ENCODE measurements around the gene ZNF30.
"Not testable (repeated sequence)": the region's sequence is repeated elsewhere in the genome, so short reads cannot be mapped to it uniquely, and the experiment has no call there.

The ZNF30 gene

GRCh38 chr19:34969721-34970120 is 43.0 kb downstream of the ZNF30 start:
- no peak overlapping the region for H3K9ac ChIP-seq (ENCODE audit: low read length)
- no peak overlapping the region for H2AFZ ChIP-seq (ENCODE audit: low read depth, low read length)
- H3K4me3 ChIP-seq (ENCODE audit: low read length) = no peak overlapping the region
- no peak overlapping the region for H3K4me2 ChIP-seq (ENCODE audit: low read length)
- peaks cover 6% of the 10 kb centered on the region for H3K27me3 ChIP-seq (ENCODE audit: low read depth, low read length)
- no peaks in the 10 kb centered on the region for H3K36me3 ChIP-seq (replicated peaks; ENCODE audit: low read depth, low read length)
- H3K27ac ChIP-seq (ENCODE audit: low read length) = no peak overlapping the region
- H4K20me1 ChIP-seq (ENCODE audit: insufficient read depth, low read length) = no peaks in the 10 kb centered on the region
- TF ChIP-seq EZH2phosphoT487 (IDR thresholded peaks at IDR 0.05; ENCODE audit: low read depth) = no peak
- TF ChIP-seq, protein P1, sequence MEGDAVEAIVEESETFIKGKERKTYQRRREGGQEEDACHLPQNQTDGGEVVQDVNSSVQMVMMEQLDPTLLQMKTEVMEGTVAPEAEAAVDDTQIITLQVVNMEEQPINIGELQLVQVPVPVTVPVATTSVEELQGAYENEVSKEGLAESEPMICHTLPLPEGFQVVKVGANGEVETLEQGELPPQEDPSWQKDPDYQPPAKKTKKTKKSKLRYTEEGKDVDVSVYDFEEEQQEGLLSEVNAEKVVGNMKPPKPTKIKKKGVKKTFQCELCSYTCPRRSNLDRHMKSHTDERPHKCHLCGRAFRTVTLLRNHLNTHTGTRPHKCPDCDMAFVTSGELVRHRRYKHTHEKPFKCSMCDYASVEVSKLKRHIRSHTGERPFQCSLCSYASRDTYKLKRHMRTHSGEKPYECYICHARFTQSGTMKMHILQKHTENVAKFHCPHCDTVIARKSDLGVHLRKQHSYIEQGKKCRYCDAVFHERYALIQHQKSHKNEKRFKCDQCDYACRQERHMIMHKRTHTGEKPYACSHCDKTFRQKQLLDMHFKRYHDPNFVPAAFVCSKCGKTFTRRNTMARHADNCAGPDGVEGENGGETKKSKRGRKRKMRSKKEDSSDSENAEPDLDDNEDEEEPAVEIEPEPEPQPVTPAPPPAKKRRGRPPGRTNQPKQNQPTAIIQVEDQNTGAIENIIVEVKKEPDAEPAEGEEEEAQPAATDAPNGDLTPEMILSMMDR (IDR thresholded peaks at IDR 0.05; ENCODE audit: low read depth, low read length) = no peak
- H3K9me3 ChIP-seq (ENCODE audit: insufficient read depth, low read length) = peaks cover 15% of the 10 kb centered on the region; the same call in 1 of the 2 replicates
- H3K79me2 ChIP-seq (ENCODE audit: low read length) = no peaks in the 10 kb centered on the region
- H3K4me1 ChIP-seq (ENCODE audit: low read length) = no peaks in the 10 kb centered on the region

DNA sequence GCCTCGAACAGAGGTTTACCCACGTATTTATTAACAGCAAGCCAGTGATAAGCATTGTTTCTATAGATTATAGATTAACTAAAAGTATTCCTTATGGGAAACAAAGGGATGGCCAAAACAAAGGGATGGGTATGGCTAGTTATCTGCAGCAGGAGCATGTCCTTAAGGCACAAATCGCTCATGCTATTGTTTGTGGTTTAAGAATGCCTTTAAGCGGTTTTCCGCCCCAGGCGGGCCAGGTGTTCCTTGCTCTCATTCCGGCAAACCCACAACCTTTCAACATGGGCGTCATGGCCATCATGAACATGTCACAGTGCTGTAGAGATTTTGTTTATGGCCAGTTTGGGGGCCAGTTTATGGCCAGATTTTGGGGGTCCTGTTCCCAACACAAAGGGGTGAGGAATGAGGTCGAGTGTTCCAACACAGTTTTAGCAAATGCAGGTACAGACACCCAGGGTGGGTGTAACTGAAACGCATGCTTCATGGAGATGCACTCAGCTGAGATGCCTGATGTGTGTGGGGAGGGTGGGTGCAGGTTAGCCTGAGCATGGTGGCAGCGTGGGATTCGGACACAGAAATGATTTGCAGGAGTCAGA is 43.6 kb downstream of the ZNF30 start:
- H2AFZ ChIP-seq (ENCODE audit: low read depth, low read length); H3K4me1 ChIP-seq (ENCODE audit: low read length); H3K27ac ChIP-seq (ENCODE audit: low read length); H3K79me2 ChIP-seq (ENCODE audit: low read length); H3K9ac ChIP-seq (ENCODE audit: low read length); H4K20me1 ChIP-seq (ENCODE audit: insufficient read depth, low read length); H3K36me3 ChIP-seq (replicated peaks; ENCODE audit: low read depth, low read length); H3K4me3 ChIP-seq (ENCODE audit: low read length); H3K4me2 ChIP-seq (ENCODE audit: low read length): not testable (repeated sequence)
- Histone ChIP-seq H3K9me3 (ENCODE audit: insufficient read depth, low read length) (peaks cover 15% of the 10 kb centered on the region; the same call in 1 of the 2 replicates), H3K27me3 (ENCODE audit: low read depth, low read length) (peaks cover 11% of the 10 kb centered on the region)

GRCh38 chr19:34972163-34972705 is 45.5 kb downstream of the ZNF30 start:
- no peak overlapping the region for H3K4me3 ChIP-seq (ENCODE audit: low read length)
- no peaks in the 10 kb centered on the region for H4K20me1 ChIP-seq (ENCODE audit: insufficient read depth, low read length)
- peaks cover 11% of the 10 kb centered on the region for H3K27me3 ChIP-seq (ENCODE audit: low read depth, low read length)
- H3K79me2 ChIP-seq (ENCODE audit: low read length) = no peaks in the 10 kb centered on the region
- no peak overlapping the region for H2AFZ ChIP-seq (ENCODE audit: low read depth, low read length)
- H3K36me3 ChIP-seq (replicated peaks; ENCODE audit: low read depth, low read length) = no peaks in the 10 kb centered on the region
- H3K9ac ChIP-seq (ENCODE audit: low read length) = no peak overlapping the region
- H3K4me1 ChIP-seq (ENCODE audit: low read length) = no peaks in the 10 kb centered on the region
- H3K4me2 ChIP-seq (ENCODE audit: low read length) = no peak overlapping the region
- peaks cover 18% of the 10 kb centered on the region; the same call in 1 of the 2 replicates for H3K9me3 ChIP-seq (ENCODE audit: insufficient read depth, low read length)
- TF ChIP-seq, protein P1 (IDR thresholded peaks at IDR 0.05; ENCODE audit: low read depth, low read length) = no peak
- no peak for TF ChIP-seq EZH2phosphoT487 (IDR thresholded peaks at IDR 0.05; ENCODE audit: low read depth)
- H3K27ac ChIP-seq (ENCODE audit: low read length) = no peak overlapping the region

- Histone ChIP-seq H3K4me3 (ENCODE audit: low read length) (no peak overlapping the region), H3K4me1 (ENCODE audit: low read length) (no peaks in the 10 kb centered on the region), H3K27ac (ENCODE audit: low read length) (no peak overlapping the region), H3K9ac (ENCODE audit: low read length) (no peak overlapping the region), H3K36me3 (replicated peaks; ENCODE audit: low read depth, low read length) (no peaks in the 10 kb centered on the region), H3K4me2 (ENCODE audit: low read length) (no peak overlapping the region), H4K20me1 (ENCODE audit: insufficient read depth, low read length) (no peaks in the 10 kb centered on the region), H3K9me3 (ENCODE audit: insufficient read depth, low read length) (peaks cover 3% of the 10 kb centered on the region; the same call in 1 of the 2 replicates), H2AFZ (ENCODE audit: low read depth, low read length) (no peak overlapping the region), H3K79me2 (ENCODE audit: low read length) (no peaks in the 10 kb centered on the region), H3K27me3 (ENCODE audit: low read depth, low read length) (peaks cover 11% of the 10 kb centered on the region)
- TF ChIP-seq, protein P1 (IDR thresholded peaks at IDR 0.05; ENCODE audit: low read depth, low read length) = no peak
- no peak for TF ChIP-seq EZH2phosphoT487 (IDR thresholded peaks at IDR 0.05; ENCODE audit: low read depth)
These were observed 47.9 kb downstream of the ZNF30 start for GRCh38 chr19:34974646-34975045.
